Measurements from ENCODE around the gene DCLK2.
A peak's percentile ranks its signal among the peaks of the same experiment; 100 is the strongest.

Gene DCLK2

DNA sequence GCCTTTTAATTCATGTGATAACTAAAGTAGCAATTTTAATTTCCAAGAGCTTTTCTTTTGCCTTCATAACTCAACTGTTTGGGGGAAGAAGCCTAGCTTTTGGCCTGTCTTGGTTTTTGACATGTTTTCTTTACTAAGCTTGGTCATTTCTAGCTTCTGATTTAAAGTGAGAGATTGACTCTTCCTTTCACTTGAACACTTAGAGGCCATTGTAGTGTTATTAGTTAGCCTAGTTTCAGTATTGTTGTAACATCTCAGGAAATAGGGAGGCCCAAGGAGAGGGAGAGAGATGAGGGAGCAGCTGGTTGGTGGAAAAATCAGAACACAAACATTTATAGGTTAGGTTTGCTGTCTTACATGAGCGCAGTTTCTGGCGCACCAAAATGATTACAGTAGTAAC is 44.8 kb downstream of the DCLK2 start:
- DNase-seq = no peak

DNA sequence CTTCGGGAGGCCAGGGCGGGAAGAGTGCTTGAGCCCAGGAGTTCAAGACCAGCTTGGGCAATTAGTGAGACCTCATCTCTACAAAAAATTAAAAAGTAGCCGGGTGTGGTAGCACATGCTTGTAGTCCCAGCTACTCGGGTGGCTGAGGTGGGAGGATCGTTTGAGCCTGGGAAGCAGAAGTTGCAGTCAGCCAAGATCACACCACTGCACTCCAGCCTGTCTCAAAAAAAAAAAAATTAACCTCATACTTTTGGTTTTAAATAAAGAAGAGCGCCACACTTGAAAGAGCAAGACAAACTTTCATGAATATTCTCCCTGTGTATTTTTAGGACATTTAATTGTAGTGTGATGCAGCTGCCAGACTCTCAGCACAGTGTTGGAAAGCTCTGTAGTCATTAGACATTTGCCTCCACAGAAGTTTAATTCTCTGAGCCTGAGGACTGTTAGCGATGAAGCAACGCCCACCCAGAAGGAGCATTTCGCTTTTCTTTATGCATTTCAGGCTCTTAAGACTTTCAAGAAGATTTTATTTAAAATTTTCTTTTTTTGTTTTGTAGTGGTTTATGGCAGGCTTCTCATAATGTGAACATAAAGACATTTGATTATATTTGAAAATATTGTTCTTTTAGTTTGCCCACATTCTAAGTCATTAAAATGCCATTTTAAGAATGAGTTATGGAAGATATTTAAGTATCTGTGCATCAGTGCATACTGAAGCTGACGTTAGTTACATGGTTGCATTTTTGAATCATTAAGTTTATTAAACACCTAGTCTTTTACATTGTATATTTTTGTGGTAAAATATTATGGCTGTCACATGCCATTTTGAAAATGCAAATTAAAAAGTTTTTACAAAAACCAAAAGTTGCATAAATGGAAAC is 45.8 kb downstream of the DCLK2 start:
- no peak for DNase-seq

DNA sequence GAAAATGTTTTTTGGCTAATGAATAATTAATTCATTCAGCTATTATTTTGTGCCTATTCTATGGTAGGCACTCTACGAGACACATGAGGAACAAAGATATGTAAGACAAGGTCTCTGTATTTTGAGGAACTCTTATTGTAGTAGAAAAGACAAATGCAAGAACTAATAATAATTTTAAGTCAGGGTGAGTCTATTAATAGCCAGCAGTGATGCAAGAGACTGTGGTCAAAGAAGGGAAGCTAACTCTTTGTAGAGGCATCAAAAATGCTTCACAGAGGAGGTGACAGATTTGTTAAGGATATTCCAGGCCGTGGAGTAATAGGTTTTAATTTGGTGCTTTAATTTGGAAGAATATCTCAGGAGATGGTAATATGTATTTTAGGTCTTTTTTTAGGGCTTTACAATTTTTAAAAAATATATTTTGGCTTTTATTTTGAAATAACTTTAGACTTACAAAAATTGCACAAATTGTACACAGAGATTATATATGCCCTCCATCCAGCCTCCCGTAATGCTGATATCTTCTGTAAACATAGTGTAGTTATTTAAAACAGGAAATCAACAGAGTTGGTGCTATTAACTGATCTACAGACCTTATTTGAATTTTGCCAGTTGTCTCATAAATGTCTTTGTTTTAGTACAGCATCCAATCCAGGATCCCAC is 48.1 kb downstream of the DCLK2 start:
- DNase-seq = no peak

DNA sequence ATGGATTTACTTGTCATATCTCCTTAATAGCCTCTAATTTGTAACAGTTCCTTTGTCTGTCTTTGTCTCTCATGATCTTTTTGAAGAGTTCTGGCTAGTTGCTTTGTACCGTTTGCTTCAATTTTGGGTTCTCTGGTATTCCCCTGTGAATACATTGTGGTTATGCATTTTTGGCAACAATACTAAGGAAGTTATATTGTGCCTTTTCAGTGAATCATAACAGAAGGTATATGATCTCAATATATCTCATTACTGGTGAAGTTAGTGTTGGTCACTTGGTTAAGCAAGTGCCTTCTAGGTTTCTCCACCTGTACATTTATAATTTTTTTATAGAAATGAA is 48.6 kb downstream of the DCLK2 start:
- no peak for DNase-seq

DNA sequence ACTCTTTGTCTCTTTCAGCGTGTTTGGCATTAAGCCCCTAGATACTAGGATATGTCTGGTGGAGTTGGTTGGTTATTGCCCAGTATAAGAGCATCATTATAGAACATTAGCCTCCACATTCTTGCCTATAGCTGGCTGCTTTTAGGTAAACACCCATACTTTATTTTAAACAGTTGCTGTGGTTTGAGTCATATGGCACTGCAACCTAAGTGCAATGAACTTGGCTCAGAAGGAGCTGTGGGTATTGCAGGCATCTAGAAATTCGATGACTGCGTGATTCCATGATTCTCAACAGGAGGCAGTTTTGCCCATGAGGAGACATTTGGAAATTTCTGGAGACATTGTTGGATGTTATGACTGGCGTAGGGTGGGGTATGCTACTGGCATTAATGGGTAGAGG is 49.5 kb downstream of the DCLK2 start:
- DNase-seq = no peak

DNA sequence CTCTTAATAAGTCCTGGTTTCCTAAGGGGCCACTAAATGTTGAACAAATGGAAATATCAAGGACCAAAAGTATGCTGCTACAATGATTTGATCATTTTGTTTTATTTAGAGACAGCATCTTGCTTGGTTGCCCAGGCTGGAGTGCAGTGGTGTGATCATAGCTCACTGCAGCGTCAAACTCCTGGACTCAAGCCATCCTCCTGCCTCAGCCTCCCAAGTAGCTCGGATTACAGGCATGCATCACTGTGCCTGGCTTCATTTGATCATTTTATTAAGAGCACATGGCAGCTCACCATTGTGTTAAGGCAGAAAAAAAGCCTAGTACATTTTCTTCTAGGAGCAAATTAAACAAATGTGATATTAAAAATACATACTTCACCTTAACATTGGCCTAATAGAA is 52.7 kb downstream of the DCLK2 start:
- DNase-seq = no peak

DNA sequence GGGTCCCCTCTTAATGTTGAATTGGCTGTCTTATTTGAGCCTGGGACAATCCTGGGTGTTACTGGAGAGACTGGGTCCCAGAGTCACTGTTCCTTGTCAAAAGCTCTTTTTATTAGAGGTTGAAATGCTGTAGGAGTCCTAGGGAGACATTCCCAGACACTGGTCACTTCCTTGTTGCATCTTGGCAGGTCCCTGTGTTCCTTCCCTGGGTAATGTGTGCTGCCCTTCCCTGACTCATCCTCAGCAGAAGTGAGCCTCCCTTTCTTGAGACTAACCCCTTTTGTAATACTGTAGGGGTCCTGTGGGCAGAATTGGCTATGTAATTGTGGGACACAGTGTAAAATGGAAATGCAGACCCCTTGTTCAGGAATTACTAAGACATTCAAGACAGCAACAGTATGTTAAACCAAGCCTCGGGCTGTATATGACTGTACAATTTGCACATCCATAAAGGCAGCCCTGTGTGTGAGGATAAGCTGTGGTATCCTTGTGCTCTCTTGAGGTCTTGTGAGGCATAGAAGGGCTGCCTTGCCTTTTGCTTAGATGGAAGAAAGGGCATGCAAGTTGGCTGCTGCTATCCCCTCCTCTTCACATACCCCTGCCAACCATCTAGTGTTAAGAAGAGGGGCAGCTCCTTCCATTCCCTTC is 53.5 kb downstream of the DCLK2 start:
- DNase-seq = no peak

DNA sequence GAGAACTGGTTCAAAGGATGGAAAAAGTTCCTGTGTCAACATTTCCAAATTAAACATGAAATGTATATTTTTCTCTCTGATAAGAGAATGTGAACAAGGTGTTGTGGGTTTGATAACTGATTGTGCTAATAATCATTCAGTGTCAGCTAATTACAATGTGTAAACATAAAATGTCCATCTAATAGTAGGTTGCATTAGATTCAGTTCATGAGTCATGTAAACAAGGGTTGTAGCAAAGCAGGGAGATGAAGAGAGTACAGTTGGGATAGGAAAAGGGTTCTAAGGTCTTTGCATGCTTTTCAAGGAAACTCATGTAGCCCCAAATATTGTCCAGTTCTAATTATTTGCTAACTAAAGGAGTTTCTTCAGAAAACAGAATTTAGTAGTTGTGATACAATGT is 55.4 kb downstream of the DCLK2 start:
- no peak for DNase-seq

DNA sequence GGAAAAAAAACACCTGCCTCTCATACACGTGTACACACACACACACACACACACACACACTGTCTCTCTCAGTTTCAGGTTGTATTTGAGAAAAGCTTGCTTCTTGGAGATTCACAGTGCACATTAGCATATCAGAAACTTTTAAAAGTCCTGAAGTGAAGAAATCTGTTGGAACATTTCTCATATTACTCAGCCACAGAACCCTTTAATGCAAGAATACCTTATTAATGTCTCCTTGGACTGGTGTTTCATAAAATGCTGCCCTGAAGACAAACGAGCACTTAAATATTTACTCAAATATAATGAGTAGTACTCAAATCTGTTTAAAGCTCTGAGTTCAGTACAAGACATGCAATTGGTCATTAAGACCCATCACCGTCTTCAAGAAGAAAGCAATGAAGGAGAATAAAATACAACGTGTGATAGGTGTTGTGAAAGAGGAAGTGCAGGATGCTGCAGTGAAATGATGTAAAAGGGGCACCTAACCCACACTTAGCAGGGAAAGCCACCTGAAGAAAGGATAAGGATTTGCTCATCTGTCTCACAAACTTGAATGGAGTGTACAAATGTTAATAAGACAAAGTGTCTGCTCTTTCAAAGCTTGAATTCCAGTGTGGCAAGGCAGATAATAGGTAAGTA is 57.0 kb downstream of the DCLK2 start:
- no peak for DNase-seq

DNA sequence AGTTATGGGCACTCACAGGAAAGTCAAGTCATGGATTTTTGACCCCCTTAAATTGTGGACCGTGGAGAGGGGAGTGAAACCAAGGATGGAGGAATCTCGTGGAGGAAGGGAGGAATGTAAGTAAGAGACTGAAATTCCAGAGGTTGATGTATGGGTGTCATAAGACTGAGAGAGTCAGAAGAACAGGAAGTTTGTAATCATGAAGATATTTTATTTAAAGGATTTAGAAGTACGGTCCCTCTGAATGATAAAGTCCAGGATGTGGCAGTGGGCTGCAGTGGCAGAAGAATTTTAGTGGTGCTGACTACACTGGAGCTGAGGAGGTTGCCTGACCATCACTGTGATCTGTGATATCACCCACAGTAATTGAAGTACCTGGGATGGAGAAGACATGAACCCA is 57.8 kb downstream of the DCLK2 start:
- no peak for DNase-seq

DNA sequence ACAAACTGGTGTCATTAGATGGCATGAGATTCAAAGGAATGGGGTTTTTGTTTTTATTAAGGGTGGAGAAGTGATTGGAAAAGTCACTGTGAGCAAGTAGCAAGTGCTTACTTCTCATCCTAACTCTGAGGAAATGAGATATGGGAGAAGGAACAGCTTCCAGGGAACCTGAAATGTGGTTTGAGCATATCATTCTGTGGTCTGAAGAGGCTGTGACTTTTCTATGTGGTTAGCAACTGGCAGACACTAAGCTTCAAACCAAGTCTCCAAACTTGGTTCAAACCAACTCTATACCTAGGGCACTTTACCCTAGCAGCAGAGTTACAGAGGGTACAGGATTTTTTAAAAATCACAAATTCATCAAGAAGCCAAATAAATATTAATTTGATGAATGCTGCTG is 58.2 kb downstream of the DCLK2 start:
- DNase-seq = no peak

DNA sequence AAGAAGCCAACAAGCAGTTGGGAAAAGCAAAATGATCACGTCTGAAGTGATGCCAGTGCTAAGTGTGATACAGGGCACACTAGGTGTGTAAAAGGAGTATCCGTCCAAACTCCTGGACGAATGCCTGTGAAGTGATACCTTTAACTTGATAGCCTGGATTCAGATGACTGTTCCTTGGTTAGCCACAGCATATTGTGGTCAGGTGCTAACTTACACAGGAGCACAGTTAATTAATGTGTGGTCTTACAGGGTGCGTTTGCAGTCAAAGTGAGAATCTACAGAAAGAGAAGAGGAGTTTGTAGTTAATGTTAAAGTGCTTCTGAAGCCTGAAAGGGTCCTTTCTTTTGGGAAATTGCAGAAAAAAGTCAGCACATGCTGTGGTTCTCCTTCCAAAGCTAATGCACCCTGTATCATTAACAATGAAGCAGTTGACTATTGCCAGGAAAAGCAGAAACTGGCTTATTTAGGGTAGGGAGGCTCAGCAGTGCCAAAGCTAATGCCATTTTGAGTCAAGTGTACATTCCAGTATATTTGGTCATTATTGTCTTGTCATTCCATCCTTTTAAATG is 61.1 kb downstream of the DCLK2 start:
- DNase-seq = no peak

DNA sequence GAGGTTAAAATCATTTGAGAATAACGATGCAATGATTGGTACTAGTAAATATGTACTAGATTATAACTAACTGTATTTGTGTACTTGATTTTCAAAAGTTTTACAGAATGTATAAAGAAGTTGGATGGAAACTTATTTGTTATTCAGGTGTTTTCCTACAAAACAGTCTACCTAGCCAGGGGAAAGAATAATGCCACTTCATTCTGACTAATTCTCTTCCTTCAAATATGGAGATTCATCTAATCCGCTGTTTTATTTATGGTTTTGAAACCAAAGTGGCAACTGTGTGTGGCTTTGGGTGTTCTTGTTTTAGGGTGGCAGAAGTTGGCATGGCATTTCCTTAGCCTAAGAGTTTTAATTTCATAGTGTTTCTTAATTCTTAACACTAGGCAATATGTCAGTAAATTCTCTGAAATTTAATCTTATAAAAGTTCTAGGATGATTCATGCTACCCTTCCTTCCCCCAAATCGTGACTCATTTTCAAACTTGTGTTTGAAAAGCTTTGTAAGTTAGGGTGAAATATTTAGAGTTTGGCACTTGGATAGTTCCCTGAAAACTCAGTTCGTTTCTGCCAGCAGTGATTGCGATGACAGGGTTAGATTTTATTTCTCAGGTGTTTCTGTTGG is 62.6 kb downstream of the DCLK2 start:
- no peak for DNase-seq

DNA sequence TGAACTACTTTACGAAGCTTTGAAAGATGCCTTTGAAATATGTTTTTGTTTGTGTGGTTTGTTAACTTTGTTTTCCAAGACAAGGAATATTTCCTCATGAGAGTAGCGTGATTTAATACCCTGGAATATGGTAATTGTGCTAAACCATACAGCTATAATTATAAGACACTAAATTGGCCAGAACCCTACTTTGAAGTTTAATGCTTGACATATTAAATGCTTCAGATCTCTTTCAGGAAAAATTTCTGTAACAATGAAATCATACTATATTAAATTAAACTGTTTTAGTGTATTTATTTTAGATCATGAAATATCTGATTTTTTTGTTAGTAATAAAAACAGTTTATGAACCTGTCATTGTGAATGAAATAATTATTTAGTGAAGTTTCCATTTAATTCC is 63.5 kb downstream of the DCLK2 start:
- DNase-seq = no peak

DNA sequence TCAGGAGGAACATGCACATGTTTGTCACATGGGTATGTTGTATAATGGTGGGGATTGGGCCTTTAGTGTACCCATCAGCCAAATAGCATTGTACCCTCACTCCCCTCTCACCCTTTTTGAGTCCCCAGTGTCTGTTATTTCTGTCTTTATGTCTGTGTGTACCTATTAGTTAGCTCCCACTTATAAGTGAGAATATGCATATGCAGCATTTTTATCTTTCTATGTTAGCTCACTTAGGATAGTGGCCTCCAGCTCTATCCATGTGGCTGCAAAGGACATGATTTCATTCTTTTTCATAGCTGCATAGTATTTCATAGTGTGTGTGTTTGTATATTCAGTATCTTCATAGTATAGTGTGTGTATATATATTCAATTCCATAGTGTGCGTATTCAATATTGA is 64.6 kb downstream of the DCLK2 start:
- no peak for DNase-seq

DNA sequence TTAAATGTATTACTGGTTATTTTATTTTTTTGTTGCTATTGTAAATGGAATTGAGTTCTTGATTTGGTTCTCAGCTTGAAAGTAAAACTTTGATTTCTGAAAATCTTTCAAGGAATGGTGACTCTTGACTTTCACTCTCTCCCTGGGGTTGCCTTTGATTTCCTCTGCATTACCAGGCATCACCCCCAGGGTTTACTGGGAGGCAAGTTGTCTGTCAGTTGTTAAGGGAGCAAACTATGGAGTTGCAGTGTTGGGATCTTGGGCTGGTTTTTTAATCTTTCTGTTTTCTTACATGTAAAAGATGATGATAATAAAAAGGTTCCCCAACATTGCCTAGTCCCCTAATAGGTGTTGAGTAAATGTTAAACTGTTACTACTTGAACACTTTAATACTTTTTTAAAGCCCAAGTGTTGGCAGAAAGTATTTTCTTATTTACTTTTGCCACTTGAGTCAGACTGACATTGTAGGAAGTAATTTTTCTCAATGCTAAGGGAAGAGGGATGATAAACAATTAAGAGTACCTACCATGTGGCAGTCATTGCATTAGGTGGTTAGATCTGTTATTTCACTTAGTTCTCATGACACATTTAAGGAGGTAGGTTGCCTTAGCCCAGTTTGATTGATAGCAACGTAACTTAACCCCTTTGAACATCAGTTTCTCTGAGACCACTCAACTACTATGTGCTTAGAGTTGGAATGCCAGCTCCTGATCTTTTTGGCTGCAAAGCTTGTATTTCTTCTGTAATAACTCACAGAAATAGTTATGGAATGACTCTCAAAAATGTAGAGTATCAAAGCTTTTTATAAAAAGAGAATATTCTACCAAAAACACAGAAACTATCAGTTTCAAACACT is 67.1 kb downstream of the DCLK2 start:
- no peak for DNase-seq

DNA sequence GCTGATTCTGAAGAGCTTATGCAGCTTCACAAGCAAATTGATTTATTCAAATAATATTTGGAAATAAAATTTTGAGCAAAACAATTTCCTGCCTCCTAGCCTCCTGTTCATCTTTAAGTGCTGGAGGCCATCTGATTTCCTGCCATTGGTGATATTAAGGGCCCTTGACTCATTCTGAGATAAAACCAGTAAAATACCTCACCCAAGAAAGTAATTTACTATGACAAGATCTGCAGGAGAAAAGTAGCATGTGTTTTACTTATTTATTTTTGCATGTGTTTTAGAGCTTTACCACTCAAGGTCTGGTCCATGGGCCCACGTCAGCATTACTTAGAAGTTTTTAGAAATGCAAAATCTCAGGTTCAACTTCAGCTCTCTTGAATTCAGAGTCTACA is 67.7 kb downstream of the DCLK2 start:
- no peak for DNase-seq

DNA sequence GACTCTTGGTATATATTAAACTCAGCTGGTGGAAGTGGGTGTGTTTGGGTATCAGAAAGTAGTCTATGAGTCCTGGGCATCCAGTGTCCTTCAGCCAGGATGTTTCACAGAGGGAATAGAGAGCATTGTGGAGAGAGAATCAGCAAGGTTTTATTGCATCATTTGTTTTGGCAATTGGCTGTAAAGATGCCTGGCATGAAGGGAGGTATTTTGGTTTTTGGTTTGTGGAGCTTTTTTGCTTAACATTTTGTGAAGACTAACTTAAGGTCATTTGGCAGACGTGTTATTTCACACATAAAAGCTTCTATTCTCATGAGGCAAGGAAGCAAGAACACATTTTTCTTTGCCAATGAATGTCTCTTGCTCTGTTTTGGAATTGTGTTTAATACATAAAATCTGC is 71.1 kb downstream of the DCLK2 start:
- DNase-seq = no peak

DNA sequence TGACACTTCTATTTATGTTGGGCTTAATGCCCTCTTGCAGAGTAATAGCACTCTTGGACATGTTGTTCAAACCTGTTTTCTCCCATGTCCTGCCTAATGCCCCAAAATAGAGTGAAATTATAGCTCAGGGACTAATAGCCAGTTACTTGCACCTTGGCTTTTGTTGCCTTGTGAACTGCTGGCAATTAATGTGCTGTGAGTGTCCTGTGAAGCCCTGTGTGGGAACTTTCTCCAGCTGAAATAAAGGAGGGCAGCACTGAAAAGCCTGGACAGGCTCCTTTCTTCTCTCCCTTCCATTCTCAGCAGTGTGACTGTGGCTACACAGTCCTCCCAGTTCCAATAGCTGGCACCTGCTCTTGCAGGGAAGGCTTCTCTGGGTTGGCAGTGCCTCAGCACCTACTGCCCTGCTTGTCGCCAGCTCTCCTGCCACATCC is 72.4 kb downstream of the DCLK2 start:
- DNase-seq = peak; percentile 91

DNA sequence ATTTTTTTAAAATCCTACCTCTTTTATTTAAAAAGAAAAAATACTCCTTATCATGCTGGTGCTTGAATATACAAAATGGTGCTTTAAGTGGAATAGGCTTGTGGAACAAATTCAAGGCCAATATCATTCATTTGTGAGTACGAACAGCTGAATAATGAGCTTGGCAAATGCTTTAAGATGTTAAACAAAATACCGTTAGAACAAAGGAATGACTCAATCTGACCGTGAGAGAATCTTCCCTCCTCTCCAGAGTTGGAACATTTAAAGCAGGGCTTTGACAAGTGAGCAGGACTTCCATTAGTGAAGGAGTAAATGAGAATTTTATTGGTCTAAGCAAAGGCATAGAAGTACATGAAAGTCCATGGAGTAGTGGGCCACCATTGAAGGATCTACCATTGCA is 74.5 kb downstream of the DCLK2 start:
- no peak for DNase-seq

DNA sequence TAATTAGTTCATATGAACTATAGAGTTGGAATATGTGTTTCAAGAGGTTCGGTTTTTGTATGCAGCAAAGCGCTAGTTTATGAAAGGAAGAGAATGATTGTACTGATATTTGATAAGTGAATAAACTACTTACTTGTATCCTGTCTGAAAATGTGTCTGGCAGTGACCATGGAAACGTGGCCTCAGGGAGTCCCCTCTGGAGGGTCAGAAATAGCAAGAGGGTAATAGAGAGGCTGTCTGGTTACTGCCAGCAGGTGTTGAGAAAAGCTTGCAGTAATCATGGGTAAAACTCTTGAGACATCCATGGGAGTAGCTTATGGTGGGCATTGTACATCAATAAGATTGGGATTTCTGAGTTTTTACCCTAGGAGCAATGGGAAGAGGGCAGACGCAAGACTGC is 77.1 kb downstream of the DCLK2 start:
- no peak for DNase-seq

DNA sequence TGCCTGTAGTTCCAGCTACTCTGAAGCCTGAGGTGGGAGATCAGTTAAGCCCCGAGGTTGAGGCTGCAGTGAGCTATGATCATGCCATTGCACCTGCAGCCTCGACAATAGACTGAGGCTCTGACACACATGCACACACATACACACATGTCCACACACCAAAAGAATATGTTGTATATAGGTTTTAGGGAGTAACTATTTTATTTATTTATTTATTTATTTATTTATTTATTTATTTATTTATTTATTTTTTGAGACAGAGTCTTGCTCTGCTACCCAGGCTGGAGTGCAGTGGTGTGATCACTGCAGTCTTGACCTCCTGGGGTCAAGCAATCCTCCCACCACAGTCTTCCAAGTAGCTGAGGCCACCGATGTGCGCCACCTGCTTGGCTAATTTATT is 78.3 kb downstream of the DCLK2 start:
- no peak for DNase-seq
